Measurements from ENCODE around the gene ACSF3. TPM values are rescaled to one million over a fixed set of nuclear protein-coding genes. Genes with fewer than 3 reads are reported as not detected.
"Not testable (repeated sequence)": the region's sequence is repeated elsewhere in the genome, so short reads cannot be mapped to it uniquely, and the experiment has no call there.

Gene ACSF3
- total RNA-seq, 4 donors from 2014 or later, result 17.6 to 27.6 (median 21.6) TPM

GRCh38 chr16:89073346-89074071 is 20.1 kb upstream of the ACSF3 start:
- DNase-seq (ENCODE audit: low spot score), result no peak
- ATAC-seq (ENCODE audit: low FRiP score), result no peak
- TF ChIP-seq CTCF (IDR thresholded peaks at IDR 0.05), result no peak

- DNase-seq (ENCODE audit: low spot score); ATAC-seq (ENCODE audit: low FRiP score): not testable (repeated sequence)
Observed at GRCh38 chr16:89074072-89074674, 19.5 kb upstream of the ACSF3 start.

GRCh38 chr16:89074803-89075688 is 18.6 kb upstream of the ACSF3 start:
- DNase-seq (ENCODE audit: low spot score) (no peak), ATAC-seq (ENCODE audit: low FRiP score) (no peak)
- TF ChIP-seq CTCF (IDR thresholded peaks at IDR 0.05), result no peak

GRCh38 chr16:89076159-89076558 is 17.5 kb upstream of the ACSF3 start:
- DNase-seq (ENCODE audit: low spot score) (no peak), ATAC-seq (ENCODE audit: low FRiP score) (no peak)
- no peak for TF ChIP-seq CTCF (IDR thresholded peaks at IDR 0.05)

DNA sequence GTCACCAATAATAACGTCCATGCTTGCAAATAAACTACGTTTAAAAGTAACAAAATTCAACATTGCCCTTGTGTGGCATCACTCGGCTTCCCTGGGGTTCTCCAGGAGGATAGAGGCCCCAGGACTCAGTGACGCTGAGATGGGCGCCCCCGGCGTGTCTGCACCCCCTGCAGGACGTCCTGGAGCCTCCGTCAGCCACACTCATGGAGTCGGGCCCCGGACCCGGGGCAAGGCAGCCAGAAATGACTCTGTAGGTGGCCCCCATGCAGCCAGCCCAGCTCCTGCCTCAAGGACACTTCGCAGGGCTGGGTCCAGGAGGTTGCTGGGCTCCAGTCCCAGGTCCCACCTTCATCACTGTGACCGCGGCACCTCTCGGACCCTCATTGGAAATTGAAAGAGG is 16.6 kb upstream of the ACSF3 start:
- no peak for TF ChIP-seq CTCF (IDR thresholded peaks at IDR 0.05)
- no peak for DNase-seq (ENCODE audit: low spot score)
- ATAC-seq (ENCODE audit: low FRiP score), result no peak

DNA sequence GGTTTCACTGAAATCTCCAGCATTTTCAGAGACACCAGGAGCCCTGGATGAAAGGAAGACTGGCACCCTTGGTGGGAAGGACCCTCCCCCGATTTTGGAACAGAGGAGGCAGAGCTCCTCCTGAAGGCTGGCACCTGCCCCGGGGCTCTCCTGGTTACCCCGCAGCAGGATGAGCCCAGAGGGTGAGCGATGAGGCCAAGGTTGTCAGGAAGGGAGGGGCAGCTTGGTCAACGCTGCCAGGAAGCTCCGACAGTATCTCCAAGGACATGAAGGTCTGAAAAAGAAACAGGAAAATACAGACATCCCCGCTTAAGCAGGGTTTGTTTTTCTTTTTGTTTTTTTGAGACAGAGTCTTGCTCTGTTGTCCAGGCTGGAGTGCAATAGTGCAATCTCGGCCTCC is 15.5 kb upstream of the ACSF3 start:
- DNase-seq (ENCODE audit: low spot score) (no peak), ATAC-seq (ENCODE audit: low FRiP score) (no peak)
- TF ChIP-seq CTCF (IDR thresholded peaks at IDR 0.05), result no peak

GRCh38 chr16:89079434-89079980 is 14.1 kb upstream of the ACSF3 start:
- ATAC-seq (ENCODE audit: low FRiP score), result no peak
- TF ChIP-seq CTCF (IDR thresholded peaks at IDR 0.05), result no peak
- DNase-seq (ENCODE audit: low spot score), result no peak
